Hematopoietic multipotent progenitor cell treated with erythropoietin and hydrocortisone succinate and interleukin-3 and kit ligand, for 8 days (in vitro differentiated cells): ENCODE results near the gene NCR3LG1.
"Not testable (repeated sequence)": the region's sequence is repeated elsewhere in the genome, so short reads cannot be mapped to it uniquely, and the experiment has no call there.

Experiments used
- DNase-seq: peaks from one replicate; pipeline ENCODE4 v3.0.0-alpha.2; 2015

The NCR3LG1 gene

DNA sequence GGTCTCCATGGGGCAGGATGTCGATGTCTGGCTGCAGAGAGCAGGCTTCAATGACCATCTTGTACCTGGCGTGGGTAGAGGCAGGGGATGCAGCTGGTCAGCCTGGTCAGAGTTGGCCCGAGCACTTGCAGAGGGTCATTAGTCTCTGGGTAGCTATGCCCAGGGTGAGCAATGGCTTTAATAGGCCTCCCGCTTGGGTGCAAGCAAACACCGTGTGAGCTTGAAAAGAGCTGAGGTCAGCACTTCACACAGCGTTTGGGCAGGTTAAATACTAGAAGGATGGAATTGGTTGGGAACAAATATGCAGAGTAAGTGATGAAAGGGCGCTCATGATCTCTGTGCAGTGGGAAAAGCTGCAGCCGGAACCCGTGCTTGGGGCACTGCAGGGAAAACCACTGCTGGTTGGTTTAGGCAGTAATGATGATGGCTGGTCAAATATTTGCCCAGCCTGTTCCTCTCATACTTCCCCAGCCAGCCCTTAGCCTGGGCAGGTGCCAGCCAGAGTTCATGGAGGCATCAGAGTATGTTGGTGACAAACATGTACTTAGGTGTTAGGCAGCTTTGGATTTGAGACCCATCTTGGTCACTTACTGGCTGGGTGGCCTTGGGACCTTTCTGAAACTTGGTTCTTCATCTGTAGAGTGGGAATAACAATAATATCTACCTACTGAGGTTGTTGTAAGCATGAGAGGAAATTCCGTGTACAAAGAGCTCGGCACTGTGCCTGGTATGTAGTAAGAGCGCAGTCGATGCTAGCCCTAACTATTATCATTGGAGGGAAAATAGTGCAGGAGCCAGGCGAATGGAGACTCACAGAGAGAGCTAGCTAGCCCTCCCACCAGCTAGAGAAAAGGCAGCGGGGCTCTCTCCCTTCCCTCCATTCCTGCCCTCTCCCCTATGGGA is 62.1 kb downstream of the NCR3LG1 start:
- no peak for DNase-seq

DNA sequence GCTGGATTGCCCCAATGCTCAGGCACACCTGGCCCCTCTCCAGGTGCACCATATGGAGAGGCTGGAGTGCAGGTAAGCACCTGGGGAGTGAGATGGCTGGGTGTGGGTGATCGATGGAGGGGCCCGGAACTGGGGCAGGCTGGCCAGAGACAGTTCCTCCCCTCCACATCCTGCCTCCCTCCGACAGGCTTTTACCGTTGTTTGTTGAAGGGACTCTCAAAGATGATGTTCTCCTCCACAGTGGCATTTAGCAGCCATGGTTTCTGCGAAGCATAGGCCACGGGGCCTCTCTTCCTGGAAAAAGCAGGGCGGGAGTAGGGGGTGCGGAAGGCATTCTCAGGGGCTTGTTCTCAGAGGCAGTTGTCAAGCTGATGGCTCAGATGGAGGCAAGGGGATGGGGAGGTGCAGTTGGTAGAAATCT is 62.7 kb downstream of the NCR3LG1 start:
- no peak for DNase-seq

DNA sequence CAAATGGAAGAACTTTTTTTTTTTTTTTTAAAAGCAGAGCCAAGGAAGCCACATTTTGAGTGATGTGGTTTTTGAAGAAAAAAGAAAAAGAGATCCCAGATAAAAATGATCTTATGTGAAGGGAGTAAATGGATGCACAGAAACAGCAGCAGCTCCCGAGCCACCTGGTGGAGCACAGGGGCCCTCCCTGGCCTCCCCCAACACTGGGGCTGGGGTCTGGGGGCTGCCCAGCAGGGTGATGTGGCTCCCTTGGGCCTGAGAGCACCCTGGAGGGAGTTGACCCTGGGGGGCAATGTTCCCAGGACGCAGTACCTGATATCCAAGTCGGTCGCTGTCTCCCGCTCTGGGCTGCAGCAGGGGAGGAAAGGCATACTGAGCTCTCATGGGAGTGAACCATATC is 63.4 kb downstream of the NCR3LG1 start:
- DNase-seq: no peak

DNA sequence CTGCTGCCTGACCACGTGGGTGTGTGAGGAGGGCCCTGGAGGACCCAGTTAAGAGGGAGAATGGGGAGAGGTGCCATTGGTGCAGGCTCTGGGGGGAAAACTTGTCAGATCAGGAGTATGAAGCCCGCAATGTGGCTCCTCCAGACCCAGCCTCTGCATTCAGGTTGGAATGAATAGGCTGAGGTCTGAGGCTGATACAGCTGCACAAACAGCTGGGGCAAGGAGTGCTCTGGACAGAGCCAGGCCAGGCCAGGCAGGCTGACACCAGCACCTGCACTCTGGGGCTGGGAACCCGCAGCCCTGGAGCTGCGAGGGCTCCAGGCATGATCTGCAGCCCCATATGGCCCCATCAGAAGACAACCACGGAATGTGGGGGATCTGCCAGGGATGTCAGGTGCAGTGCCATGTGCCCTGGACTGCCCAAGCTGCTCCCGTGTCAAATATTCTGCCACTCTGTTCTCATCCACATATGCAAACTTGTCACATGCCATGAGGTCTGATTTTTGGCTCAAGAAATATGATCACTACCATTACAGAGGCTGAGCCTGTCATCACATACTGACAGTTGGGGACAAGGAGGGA is 64.0 kb downstream of the NCR3LG1 start:
- no peak for DNase-seq

DNA sequence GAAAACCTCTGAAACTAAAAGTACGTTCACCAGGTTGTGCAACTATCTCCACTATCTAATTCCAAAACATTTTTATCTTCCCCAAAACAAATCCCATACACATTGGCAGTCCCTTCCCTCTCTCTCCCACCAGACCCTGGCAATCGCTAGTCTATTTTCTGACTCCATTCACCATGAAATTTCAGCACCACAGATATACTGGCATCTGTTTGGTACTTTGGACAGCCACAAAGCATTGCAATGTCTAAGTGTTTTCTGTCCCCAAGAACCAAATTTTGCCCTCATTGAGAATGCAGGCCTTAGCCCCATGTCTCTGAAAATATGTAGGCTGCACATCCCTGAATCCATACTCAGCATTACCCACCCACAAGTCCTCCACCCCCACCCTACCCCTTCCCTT is 64.9 kb downstream of the NCR3LG1 start:
- DNase-seq: no peak

DNA sequence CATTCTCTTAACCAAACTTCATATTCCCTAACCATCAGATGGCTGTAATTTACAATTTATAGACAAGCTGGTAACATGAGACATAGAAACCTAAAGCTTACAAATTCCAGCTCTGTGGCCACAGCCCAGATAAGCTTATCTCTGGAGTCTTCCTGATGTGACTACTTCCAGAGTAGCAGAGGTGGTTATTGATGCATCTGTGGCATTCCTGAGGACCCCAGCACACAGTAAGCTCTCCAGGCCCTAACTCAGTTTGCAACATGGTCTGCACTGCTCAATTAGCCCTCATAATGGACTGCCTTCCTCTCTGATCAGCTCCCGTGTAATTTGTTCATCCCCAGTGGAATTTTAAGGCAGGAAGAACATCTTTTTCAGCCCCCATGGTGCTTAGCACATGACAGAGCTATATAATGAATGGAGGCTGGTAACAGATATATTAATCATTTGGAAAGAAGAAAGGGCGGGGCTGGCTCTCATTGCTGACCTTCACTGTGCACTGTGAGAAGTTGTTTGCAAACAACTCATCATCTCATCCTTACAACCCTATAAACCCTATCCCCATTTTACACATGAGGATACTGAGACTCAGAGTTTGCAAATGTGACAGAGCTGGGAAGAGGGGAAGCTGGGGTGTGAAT is 67.0 kb downstream of the NCR3LG1 start:
- no peak for DNase-seq

DNA sequence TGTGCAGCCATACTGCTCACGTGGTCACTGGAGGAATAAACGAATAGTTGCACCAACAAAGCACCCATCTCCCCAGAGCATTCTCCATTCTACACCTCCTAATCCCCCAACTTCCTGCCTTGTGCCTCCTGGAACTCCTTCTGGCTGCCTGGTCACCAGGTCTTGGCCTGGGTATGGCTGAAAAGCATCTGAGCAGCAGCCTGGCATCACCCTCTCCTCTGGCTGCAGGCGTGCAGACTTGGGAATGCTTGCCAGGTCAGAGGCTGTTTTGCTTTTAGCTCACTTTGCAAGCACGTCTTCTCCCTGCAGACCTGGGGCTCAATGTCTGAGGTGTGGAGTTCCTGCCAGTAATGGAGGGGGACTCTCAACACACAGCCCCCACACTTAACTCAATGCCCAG is 70.2 kb downstream of the NCR3LG1 start:
- no peak for DNase-seq

DNA sequence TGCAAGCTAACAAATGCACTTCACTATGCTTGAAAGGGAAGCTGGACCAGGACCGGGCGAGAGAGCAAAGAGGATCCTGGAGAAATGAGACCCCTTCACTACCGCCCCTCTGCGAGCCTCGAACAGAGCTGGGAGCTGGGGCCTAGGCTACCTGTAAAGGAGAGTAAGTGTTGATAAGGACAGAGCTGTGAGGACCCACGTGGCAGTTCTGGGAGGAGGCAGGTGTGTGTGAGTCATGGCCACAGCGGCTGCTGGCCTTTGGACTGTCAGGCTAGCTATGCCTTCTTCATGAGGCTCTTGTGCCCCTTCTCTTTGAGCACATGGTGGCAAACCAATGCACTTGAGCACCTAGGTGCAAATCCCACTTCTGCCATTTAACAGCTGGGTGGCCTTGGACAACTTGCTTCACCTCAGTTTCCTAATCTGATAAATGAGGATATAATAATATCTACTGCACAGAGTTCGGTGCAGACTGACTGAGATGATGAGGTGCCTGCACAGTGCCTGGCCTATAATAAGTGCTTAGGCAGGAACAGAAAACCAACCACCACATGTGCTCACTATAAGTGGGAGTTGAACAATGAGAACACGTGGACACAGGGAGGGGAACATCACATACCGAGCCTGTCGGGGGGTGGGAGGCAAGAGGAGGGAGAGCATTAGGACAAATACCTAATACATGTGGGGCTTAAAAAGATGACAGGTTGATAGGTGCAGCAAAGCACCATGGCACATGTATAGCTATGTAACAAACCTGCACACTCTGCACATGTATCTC is 72.1 kb downstream of the NCR3LG1 start:
- DNase-seq: no peak

DNA sequence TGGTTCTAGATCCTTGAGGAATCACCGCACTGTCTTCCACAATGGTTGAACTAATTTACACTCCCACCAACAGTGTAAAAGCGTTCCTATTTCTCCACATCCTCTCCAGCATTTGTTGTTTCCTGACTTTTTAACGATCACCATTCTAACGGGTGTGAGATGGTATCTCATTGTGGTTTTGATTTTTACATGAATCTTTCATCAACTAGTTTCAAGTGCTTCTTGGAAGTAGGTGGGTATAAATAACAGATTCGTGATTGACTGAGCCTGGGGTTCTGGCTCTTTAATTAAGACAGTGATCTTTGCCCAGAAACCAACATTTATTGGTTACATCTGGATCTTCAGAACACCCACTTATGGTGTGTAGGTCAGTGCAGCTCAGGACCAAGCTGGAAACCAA is 74.6 kb downstream of the NCR3LG1 start:
- not testable (repeated sequence) for DNase-seq
